Measurements from ENCODE around the gene SYT2.
"Not testable (repeated sequence)": the region's sequence is repeated elsewhere in the genome, so short reads cannot be mapped to it uniquely, and the experiment has no call there.

SYT2 gene

DNA sequence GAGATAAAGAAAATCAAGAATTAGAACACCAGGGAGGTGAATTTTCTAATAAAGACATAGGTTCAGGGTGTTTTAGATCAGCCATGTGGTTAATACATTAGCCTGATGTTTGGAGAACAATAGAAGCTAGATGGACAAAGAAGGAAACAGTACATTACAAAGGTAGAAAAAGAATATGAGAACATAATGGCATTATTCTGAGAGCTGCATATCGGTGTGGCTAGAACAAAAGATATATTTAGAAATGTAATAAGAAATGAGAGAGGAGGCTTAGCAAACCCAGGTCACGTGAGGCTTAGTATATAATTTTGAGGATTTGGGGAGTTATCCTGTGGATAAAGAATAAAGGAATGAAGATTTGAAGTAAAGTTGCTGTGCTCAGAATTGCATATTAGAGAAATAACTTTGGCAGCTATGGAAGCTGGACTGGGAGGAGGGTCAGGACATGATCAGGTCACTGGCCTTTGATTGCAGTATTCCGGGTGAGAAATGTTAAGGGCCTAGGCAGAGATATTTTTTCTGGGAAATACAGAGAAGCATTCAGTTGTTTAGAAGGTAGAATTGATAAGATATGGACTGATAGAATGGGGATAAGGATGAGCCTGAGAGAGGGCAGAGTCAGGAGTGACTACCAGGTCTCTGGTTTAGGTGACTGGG is 164.5 kb downstream of the SYT2 start:
- DNase-seq (ENCODE audit: low read depth), result not testable (repeated sequence)

DNA sequence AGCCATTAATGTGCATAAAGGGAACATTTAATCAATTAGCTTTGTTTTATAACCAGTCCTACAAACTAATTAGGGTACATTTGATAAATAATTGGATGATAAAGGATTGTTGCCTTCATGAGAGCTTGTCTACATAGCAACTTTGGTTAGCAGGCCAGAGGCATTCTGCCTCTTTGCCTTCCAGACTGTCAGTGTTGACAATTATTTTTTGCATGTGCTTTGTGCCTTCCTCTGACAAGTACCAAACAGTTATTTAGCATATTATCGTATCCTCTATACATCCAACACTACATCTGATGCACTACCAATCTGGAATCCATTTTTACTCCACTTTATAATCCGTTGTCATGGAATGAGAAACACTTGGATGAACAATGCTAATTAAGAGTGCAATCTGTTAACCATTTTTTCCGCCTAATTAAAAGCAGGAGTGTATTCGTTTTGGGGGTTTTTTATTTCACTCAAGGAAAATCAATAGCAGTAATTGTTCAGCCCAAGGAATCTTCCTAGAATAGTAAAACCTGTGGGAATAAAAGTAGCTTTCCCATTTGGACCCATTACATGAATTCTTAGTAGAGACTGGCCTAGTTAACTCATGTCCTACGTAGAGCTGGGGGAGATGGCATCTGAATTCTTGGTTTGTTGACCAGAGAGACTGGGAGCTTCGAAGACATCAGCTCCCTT is 165.3 kb downstream of the SYT2 start:
- not testable (repeated sequence) for DNase-seq (ENCODE audit: low read depth)

DNA sequence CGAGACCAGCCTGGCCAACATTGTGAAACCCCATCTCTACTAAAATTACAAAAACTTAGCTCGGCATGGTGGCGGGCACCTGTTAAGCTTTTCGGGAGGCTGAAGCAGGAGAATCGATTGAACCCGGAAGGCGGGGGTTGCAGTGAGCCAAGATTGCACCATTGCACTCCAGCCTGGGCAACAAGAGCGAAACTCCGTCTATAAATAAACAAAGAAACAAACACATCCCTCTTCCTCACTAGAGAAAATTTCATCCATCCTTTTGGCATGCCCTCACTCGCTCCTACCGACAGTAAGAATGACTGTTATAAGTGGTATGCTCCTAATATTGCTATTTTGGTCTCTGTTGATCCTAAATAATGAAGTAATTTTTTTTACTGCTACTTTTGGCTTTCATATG is 166.7 kb downstream of the SYT2 start:
- DNase-seq (ENCODE audit: low read depth), result not testable (repeated sequence)

DNA sequence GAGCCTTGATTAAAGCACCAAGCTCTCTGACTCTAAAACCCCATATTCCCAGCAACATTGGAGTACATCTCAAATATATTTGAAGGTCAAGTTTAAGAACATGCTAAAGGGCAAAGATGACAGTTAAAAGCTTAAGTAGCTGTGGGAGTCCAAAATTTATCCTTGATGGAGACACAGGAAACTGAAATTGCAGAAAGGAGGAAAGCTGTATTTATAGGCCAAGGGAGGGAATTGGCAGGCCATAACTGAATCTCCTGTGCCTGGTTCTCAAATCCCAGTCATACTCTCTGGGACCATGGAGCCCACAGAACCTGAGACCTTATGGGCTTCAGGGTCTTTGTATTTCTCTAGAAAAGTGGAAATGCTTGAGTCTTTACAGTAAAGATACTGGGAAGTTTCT is 167.8 kb downstream of the SYT2 start:
- DNase-seq (ENCODE audit: low read depth), result not testable (repeated sequence)

DNA sequence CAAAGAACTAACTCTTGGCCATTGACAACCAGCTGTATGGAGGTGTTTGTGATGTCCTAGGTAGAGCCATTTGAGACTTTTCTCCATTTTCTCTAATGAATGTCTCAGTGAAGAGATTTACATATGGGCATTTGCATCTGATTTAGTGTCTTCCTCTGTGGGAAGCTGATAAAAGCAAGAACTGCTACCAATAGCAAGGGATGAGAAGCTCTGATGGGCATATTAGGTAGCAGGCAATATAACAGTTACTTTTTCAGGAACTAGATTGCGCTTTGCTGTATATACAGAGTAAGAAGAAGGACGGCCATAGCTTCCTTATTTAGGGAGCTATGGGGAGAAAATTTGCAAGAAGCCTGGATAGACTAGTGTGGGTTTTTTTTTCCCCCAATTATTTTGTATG is 169.4 kb downstream of the SYT2 start:
- not testable (repeated sequence) for DNase-seq (ENCODE audit: low read depth)

Measured in stimulated activated CD8-positive, alpha-beta memory T cell treated with anti-CD3 and anti-CD28 coated beads, Interleukin-7, amount 100 ng/mL, for 24 hours (primary cell).